Esophagus muscularis mucosa (tissue), 4 donors: ENCODE measurements around the gene JMJD1C. TPM values are rescaled to one million over a fixed set of nuclear protein-coding genes. Genes with fewer than 3 reads are reported as not detected.

Experiments used
- DNase-seq: peaks from one replicate; pipeline ENCODE4 v3.0.0-alpha.2; 2017; ENCODE audit errors: extremely low spot score
- H3K27ac ChIP-seq, 4 donors: fragments of 200-600 bp; sonication (generic); replicated peaks in 1 of 4; 1 replicate in 3 of 4; 2 replicates in 1 of 4; pipeline ENCODE4 v1.5.1; 2016 to 2019; ENCODE audit warnings: mild to moderate bottlenecking in 1 of 4
- H3K27me3 ChIP-seq, 4 donors: fragments of 200-600 bp; sonication (generic); one replicate each; pipeline versions ENCODE4 v1.5.1 to v1.6.0; 2016 to 2019
- H3K36me3 ChIP-seq, 4 donors: fragments of 200-600 bp; sonication (generic); one replicate each; pipeline ENCODE4 v1.5.1; 2016 to 2019
- H3K4me1 ChIP-seq, 4 donors: fragments of 200-600 bp; sonication (generic); one replicate each; pipeline ENCODE4 v1.5.1; 2016 to 2019
- H3K4me3 ChIP-seq, 4 donors: fragments of 200-600 bp; sonication (generic); 1 replicate in 2 of 4; 2 replicates in 2 of 4; pipeline ENCODE4 v1.5.1; 2016 to 2019; ENCODE audit warnings: mild to moderate bottlenecking in 4 of 4, moderate library complexity in 1 of 4
- H3K9me3 ChIP-seq, 4 donors: fragments of 200-600 bp; sonication (generic); 1 replicate in 3 of 4; 2 replicates in 1 of 4; pipeline ENCODE4 v1.5.1; 2016 to 2019
- CTCF ChIP-seq, 3 experiments: fragments of 200-600 bp in 2 of 3; fragments of 450-650 bp in 1 of 3; sonication (generic) in 2 of 3; IDR thresholded peaks; one replicate each; pipeline ENCODE4 v1.5.1; 2017 to 2019; ENCODE audit warnings: antibody characterized with exemption in 3 of 3, mild to moderate bottlenecking in 2 of 3, moderate library complexity in 1 of 3
- EP300 ChIP-seq: sonication (generic); formaldehyde crosslinking; IDR thresholded peaks from one replicate; pipeline ENCODE4 v1.6.1; 2017; ENCODE audit warnings: antibody characterized with exemption
- POLR2A ChIP-seq: fragments of 450-650 bp; IDR thresholded peaks from one replicate; pipeline ENCODE4 v1.6.1; 2017; ENCODE audit warnings: antibody characterized with exemption, moderate library complexity, mild to moderate bottlenecking, low read depth
- POLR2AphosphoS5 ChIP-seq, 2 donors: sonication (generic); formaldehyde crosslinking; IDR thresholded peaks; one replicate each; pipeline ENCODE4 v1.6.1; 2017; ENCODE audit warnings: antibody characterized with exemption in 2 of 2
- WGBS: methylation state at CpG from one replicate; pipeline ENCODE4 v1.1.5; 2018; 5-methylcytosine and 5-hydroxymethylcytosine counted together
- intact Hi-C: fragments of 100-400 bp; cut with DNase I; formaldehyde crosslinking; loops from one replicate; pipeline ENCODE4 v1.15.1; 2023
- total RNA-seq, 4 donors: library from RNA; depleted of rRNA; stranded (reverse); fragments of >200 nt; gene quantifications; one replicate each; pipeline versions ENCODE4 v1.1.0 to v1.2.1, GENCODE V29; 2016

Gene JMJD1C
- total RNA-seq, 4 donors from 2014 or later, result 60.3 to 89.7 (median 79.8) TPM

GRCh38 chr10:63427013-63427412 is 38.8 kb downstream of the JMJD1C start:
- TF ChIP-seq POLR2AphosphoS5 (IDR thresholded peaks at IDR 0.05), result no peak
- TF ChIP-seq POLR2A, result no peak
- TF ChIP-seq CTCF (IDR thresholded peaks at IDR 0.05), result no peak
- TF ChIP-seq EP300, result no peak
- no peak for DNase-seq
- no peak overlapping the region for H3K4me3 ChIP-seq
- no peaks in the 10 kb centered on the region for H3K27me3 ChIP-seq
- intact Hi-C loops, result no loop called here
- peaks cover 27 to 58% (median 42%) of the 10 kb centered on the region in 4 donors for H3K4me1 ChIP-seq
- H3K36me3 ChIP-seq, result no peaks in the 10 kb centered on the region
- H3K9me3 ChIP-seq, result no peaks in the 10 kb centered on the region
- no peak overlapping the region for H3K27ac ChIP-seq
- WGBS, result 91% methylated on average over 19 of the region's 19 CpGs

GRCh38 chr10:63425512-63425911 is 40.3 kb downstream of the JMJD1C start:
- TF ChIP-seq POLR2AphosphoS5 (IDR thresholded peaks at IDR 0.05) (no peak), CTCF (IDR thresholded peaks at IDR 0.05) (no peak), POLR2A (no peak), EP300 (no peak)
- no peaks in the 10 kb centered on the region for H3K36me3 ChIP-seq
- peaks cover 21 to 55% (median 44%) of the 10 kb centered on the region in 4 donors for H3K4me1 ChIP-seq
- intact Hi-C loops, result no loop called here
- 94% methylated on average over 5 of the region's 5 CpGs for WGBS
- no peaks in the 10 kb centered on the region for H3K9me3 ChIP-seq
- no peak overlapping the region for H3K27ac ChIP-seq
- H3K27me3 ChIP-seq, result no peaks in the 10 kb centered on the region
- no peak for DNase-seq
- no peak overlapping the region for H3K4me3 ChIP-seq

GRCh38 chr10:63424576-63424975 is 41.2 kb downstream of the JMJD1C start:
- H3K27me3 ChIP-seq, result no peaks in the 10 kb centered on the region
- intact Hi-C loops, result no loop called here
- no peak overlapping the region for H3K4me3 ChIP-seq
- 97% methylated on average over 3 of the region's 3 CpGs for WGBS
- no peak overlapping the region for H3K27ac ChIP-seq
- DNase-seq, result no peak
- peaks cover 13 to 45% (median 35%) of the 10 kb centered on the region in 4 donors for H3K4me1 ChIP-seq
- H3K36me3 ChIP-seq, result no peaks in the 10 kb centered on the region
- no peaks in the 10 kb centered on the region for H3K9me3 ChIP-seq
- no peak for TF ChIP-seq EP300

- no peaks in the 10 kb centered on the region for H3K27me3 ChIP-seq
- no peak for DNase-seq
- H3K4me1 ChIP-seq, result peaks cover 5 to 35% (median 26%) of the 10 kb centered on the region in 4 donors
- intact Hi-C loops, result no loop called here
- no peaks in the 10 kb centered on the region for H3K36me3 ChIP-seq
- H3K9me3 ChIP-seq, result no peaks in the 10 kb centered on the region
- H3K27ac ChIP-seq, result no peak overlapping the region
- 63% methylated on average over 3 of the region's 3 CpGs for WGBS
- TF ChIP-seq EP300 (no peak), POLR2A (no peak), CTCF (IDR thresholded peaks at IDR 0.05) (no peak), POLR2AphosphoS5 (IDR thresholded peaks at IDR 0.05) (no peak)
- H3K4me3 ChIP-seq, result no peak overlapping the region
Measured at GRCh38 chr10:63423494-63423893, 42.3 kb downstream of the JMJD1C start.

GRCh38 chr10:63421591-63421990 is 44.2 kb downstream of the JMJD1C start:
- Histone ChIP-seq H3K4me3 (no peak overlapping the region), H3K27ac (no peak overlapping the region), H3K36me3 (no peaks in the 10 kb centered on the region), H3K9me3 (no peaks in the 10 kb centered on the region), H3K27me3 (no peaks in the 10 kb centered on the region), H3K4me1 (peaks cover 21 to 40% (median 34%) of the 10 kb centered on the region in 4 donors)
- intact Hi-C loops, result no loop called here
- DNase-seq, result no peak
- TF ChIP-seq POLR2A (no peak), POLR2AphosphoS5 (IDR thresholded peaks at IDR 0.05) (no peak), CTCF (IDR thresholded peaks at IDR 0.05) (no peak), EP300 (no peak)
